ENCODE measurements around the gene KIAA1328. TPM values are rescaled to one million over a fixed set of nuclear protein-coding genes. Genes with fewer than 3 reads are reported as not detected.

KIAA1328 gene
- total RNA-seq, 6 experiments from 2014 or later: 2.0 to 4.5 (median 2.9) TPM

DNA sequence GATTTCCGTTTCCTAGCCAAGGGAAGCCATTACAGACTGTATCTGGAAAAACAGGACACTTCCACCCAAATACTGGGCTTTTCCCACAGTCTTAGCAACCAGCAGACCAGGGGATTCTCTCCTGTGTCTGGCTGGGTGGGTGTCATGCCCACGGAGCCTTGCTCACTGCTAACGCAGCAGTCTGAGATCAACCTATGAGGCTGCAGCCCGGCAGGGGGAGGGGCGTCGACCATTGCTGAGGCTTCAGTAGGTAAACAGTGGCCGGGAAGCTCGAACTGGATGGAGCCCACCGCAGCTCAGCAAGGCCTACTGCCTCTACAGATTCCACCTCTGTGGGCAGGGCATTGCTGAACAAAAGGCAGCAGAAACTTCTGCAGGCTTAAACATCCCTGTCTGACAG is 131.1 kb downstream of the KIAA1328 start:
- Histone ChIP-seq H3K27me3 (no peaks in the 10 kb centered on the region), H3K4me1 (no peaks in the 10 kb centered on the region), H3K9me3 (no peaks in the 10 kb centered on the region), H3K36me3 (no peaks in the 10 kb centered on the region), H3K27ac (no peak overlapping the region), H3K4me3 (no peak overlapping the region)
- intact Hi-C loops (cut with DNase I): no loop called here
- TF ChIP-seq, protein P1, sequence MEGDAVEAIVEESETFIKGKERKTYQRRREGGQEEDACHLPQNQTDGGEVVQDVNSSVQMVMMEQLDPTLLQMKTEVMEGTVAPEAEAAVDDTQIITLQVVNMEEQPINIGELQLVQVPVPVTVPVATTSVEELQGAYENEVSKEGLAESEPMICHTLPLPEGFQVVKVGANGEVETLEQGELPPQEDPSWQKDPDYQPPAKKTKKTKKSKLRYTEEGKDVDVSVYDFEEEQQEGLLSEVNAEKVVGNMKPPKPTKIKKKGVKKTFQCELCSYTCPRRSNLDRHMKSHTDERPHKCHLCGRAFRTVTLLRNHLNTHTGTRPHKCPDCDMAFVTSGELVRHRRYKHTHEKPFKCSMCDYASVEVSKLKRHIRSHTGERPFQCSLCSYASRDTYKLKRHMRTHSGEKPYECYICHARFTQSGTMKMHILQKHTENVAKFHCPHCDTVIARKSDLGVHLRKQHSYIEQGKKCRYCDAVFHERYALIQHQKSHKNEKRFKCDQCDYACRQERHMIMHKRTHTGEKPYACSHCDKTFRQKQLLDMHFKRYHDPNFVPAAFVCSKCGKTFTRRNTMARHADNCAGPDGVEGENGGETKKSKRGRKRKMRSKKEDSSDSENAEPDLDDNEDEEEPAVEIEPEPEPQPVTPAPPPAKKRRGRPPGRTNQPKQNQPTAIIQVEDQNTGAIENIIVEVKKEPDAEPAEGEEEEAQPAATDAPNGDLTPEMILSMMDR (IDR thresholded peaks at IDR 0.05): no peak
- TF ChIP-seq POLR2A (IDR thresholded peaks at IDR 0.05): no peak
- ATAC-seq (no peak), DNase-seq (no peak)
- WGBS (ENCODE audit: insufficient coverage, low coverage, low lambda C conversion rate, missing lambda C conversion rate): 80% methylated on average over 1 of the region's 9 CpGs

DNA sequence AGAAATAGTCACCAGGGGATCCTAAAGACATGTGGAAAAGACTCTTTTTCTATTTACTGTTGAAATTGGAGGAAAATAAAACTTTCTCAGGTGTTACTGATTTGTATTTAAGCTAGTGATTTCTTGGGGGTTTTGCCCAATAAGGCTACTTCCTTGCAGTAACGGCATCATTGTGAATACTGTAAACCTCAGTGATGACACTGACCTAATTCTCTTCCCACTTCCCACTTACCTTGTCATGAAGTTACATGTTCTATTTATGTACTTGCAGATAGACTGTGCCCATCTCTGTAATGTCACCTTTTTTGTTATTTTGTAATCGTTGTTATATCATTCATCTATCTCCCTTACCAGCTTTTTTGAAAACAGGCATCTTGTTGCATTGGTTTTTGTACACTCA is 134.5 kb downstream of the KIAA1328 start:
- no peaks in the 10 kb centered on the region for H3K9me3 ChIP-seq
- H3K4me3 ChIP-seq: no peak overlapping the region
- ATAC-seq: no peak
- WGBS (ENCODE audit: insufficient coverage, low coverage, low lambda C conversion rate, missing lambda C conversion rate): 96% methylated on average over 2 of the region's 2 CpGs
- no peaks in the 10 kb centered on the region for H3K36me3 ChIP-seq
- H3K4me1 ChIP-seq: no peaks in the 10 kb centered on the region
- no peaks in the 10 kb centered on the region for H3K27me3 ChIP-seq
- H3K27ac ChIP-seq: no peak overlapping the region
- intact Hi-C loops (cut with DNase I): no loop called here
- DNase-seq: no peak
- TF ChIP-seq, protein P1 (IDR thresholded peaks at IDR 0.05): no peak
- TF ChIP-seq POLR2A (IDR thresholded peaks at IDR 0.05): no peak

DNA sequence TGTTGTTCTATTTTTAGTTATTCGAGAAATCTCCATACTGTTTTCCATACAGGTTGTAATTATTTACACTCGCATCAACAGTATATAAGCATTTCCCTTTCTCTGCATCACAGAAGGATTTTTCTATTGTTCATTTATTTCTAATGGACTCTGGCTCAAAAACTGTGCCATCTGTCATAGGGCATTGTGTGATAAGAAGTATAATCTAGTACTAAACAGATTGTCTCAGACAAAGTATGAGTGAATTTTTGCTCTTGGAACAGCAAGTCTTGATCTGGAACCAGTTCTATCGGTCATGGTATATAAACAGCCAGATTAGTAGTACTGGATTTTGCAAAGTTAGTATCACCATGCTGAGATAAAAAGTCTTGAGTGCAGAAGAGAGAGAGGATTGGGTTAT is 145.8 kb downstream of the KIAA1328 start:
- Histone ChIP-seq H3K4me1 (no peaks in the 10 kb centered on the region), H3K27me3 (no peaks in the 10 kb centered on the region), H3K4me3 (no peak overlapping the region), H3K36me3 (no peaks in the 10 kb centered on the region), H3K27ac (no peak overlapping the region), H3K9me3 (no peaks in the 10 kb centered on the region)
- TF ChIP-seq, protein P1 (IDR thresholded peaks at IDR 0.05): no peak
- no peak for TF ChIP-seq POLR2A (IDR thresholded peaks at IDR 0.05)
- intact Hi-C loops (cut with DNase I): no loop called here
- DNase-seq (no peak), ATAC-seq (no peak)
- 87% methylated on average over 3 of the region's 3 CpGs for WGBS (ENCODE audit: insufficient coverage, low coverage, low lambda C conversion rate, missing lambda C conversion rate)

DNA sequence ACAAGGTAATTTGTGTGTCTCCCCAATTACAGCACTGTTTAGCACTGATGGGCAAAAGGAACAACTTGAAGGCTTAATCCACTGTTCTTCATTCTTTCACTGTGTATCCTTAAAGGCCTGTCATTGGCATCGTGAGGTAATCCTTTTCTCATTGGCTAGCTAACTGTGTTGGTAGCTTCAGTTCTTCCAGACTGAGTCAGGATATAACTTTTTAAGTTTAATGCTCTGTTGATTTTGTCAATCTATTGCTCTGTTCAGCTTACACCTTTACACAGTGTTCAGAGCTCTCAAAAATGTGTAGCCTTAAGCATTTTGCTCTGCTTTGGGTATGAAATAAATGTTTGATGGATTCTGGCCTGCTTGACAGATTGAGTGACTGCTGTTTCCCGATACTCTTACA is 148.2 kb downstream of the KIAA1328 start:
- Histone ChIP-seq H3K27ac (no peak overlapping the region), H3K4me3 (no peak overlapping the region), H3K36me3 (no peaks in the 10 kb centered on the region), H3K9me3 (no peaks in the 10 kb centered on the region), H3K27me3 (no peaks in the 10 kb centered on the region), H3K4me1 (no peaks in the 10 kb centered on the region)
- no peak for DNase-seq
- TF ChIP-seq POLR2A (IDR thresholded peaks at IDR 0.05): no peak
- TF ChIP-seq, protein P1 (IDR thresholded peaks at IDR 0.05): no peak
- ATAC-seq: no peak
- intact Hi-C loops (cut with DNase I): no loop called here
- 82% methylated on average over 2 of the region's 2 CpGs for WGBS (ENCODE audit: insufficient coverage, low coverage, low lambda C conversion rate, missing lambda C conversion rate)

DNA sequence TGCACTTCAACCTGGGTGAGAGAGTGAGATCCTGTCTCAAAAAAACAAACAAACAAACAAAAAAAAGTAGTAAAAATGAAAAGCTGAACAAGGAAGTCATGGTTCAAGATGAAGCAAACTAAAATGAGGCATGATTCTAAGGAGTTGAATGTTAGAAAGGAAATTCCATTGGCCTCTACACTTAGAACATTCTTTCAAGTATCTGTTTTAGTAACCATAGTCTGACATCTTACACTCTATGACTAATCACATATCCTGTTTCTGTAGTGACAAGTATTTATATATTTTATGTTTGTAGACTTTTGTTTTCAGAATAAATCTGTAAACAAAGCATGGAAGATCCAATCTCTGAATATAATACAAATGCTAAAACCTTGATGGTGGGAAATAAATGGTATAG is 164.1 kb downstream of the KIAA1328 start:
- Histone ChIP-seq H3K36me3 (no peaks in the 10 kb centered on the region), H3K4me1 (no peaks in the 10 kb centered on the region), H3K4me3 (no peak overlapping the region), H3K9me3 (no peaks in the 10 kb centered on the region), H3K27me3 (no peaks in the 10 kb centered on the region), H3K27ac (no peak overlapping the region)
- TF ChIP-seq POLR2A (IDR thresholded peaks at IDR 0.05): no peak
- TF ChIP-seq, protein P1 (IDR thresholded peaks at IDR 0.05): no peak
- DNase-seq (no peak), ATAC-seq (no peak)
- intact Hi-C loops (cut with DNase I): no loop called here

All from right lobe of liver (tissue), 6 donors.